HepG2 (cell line): ENCODE measurements around the gene HS3ST3B1. TPM values are rescaled to one million over a fixed set of nuclear protein-coding genes. Genes with fewer than 3 reads are reported as not detected.
A peak's percentile ranks its signal among the peaks of the same experiment; 100 is the strongest.

Source experiments
- ATAC-seq: fragments of 200-7000 bp; cut with Tn5 transposase; 3 replicates; pipeline ENCODE4 v1.9.1; 2020; ENCODE audit warnings: mild to moderate bottlenecking, moderate library complexity
- BruUV-seq: library from RNA; stranded (reverse); fragments of 400-500 nt; replicated peaks from 2 replicates; lab custom pipeline; 2021; lab: Mats Ljungman, UMichigan
- CTCF ChIA-PET: fragments of 300-600 bp; formaldehyde crosslinking; extraction: SDS; loops from one replicate; lab custom pipeline; 2021; ENCODE audit warnings: low total read pairs, inconsistent platforms, low intra/inter-chr PET ratio; lab: Yijun Ruan, JAX
- POLR2A ChIA-PET: fragments of 350-600 bp; sonication (Branson Sonifier 250); formaldehyde crosslinking; loops from one replicate; lab custom pipeline; 2020; ENCODE audit warnings: antibody characterized with exemption, inconsistent platforms; lab: Yijun Ruan, JAX
- DNase-seq: peaks from one replicate; pipeline ENCODE4 v3.0.0-alpha.2; 2015; ENCODE audit warnings: low spot score
- FAIRE-seq: peaks from 3 replicates; lab custom pipeline; 2011; peaks lifted over from hg19 to GRCh38; lab: Jason Lieb, UNC
- H2AFZ ChIP-seq: one replicate; pipeline ENCODE4 v1.6.1; 2011; ENCODE audit warnings: low read length, inconsistent platforms
- H3K27ac ChIP-seq: fragments of 300-600 bp; 3 replicates; pipeline ENCODE4 v1.8.0; 2011; ENCODE audit warnings: mixed run types, mild to moderate bottlenecking, mixed read lengths, low read length, inconsistent platforms; ENCODE audit not compliant: insufficient read depth; ENCODE audit errors: extremely low read length
- H3K27me3 ChIP-seq, 2 experiments: fragments of 200-600 bp in 1 of 2; 2 replicates in 1 of 2; 3 replicates in 1 of 2; pipeline versions ENCODE4 v1.6.0 to v1.8.0; 2011; ENCODE audit warnings: low read length in 2 of 2, mild to moderate bottlenecking in 2 of 2, moderate library complexity in 2 of 2, inconsistent platforms in 1 of 2; ENCODE audit not compliant: insufficient read depth in 2 of 2, control insufficient read depth in 1 of 2
- H3K36me3 ChIP-seq, 2 experiments: fragments of 200-600 bp in 1 of 2; replicated peaks in 1 of 2; 2 replicates in 1 of 2; 3 replicates in 1 of 2; pipeline versions ENCODE4 v1.5.1 to v1.8.0; 2011; ENCODE audit warnings: low read length in 2 of 2, inconsistent platforms in 1 of 2; ENCODE audit not compliant: insufficient read depth in 2 of 2, control insufficient read depth in 1 of 2
- H3K4me1 ChIP-seq: 2 replicates; pipeline ENCODE4 v1.5.1; 2012; ENCODE audit warnings: low read length, inconsistent platforms; ENCODE audit not compliant: insufficient read depth
- H3K4me2 ChIP-seq: 2 replicates; pipeline ENCODE4 v1.6.0; 2011; ENCODE audit warnings: low read depth, low read length, inconsistent platforms
- H3K4me3 ChIP-seq, 3 experiments: fragments of 200-600 bp in 1 of 3; sonication (generic), shearing (Covaris generic) in 1 of 3; replicated peaks in 1 of 3; 2 replicates each; pipeline ENCODE4 v1.5.1; 2011 to 2016; ENCODE audit warnings: low read length in 3 of 3, inconsistent platforms in 2 of 3, low read depth in 2 of 3, mild to moderate bottlenecking in 2 of 3, control low read depth in 1 of 3, mixed read lengths in 1 of 3; ENCODE audit not compliant: insufficient read depth in 1 of 3
- H3K79me2 ChIP-seq: one replicate; pipeline ENCODE4 v1.6.1; 2011; ENCODE audit warnings: low read length, inconsistent platforms; ENCODE audit not compliant: insufficient read depth
- H3K9ac ChIP-seq: 2 replicates; pipeline ENCODE4 v1.6.0; 2011; ENCODE audit warnings: mild to moderate bottlenecking, low read depth, low read length, inconsistent platforms; ENCODE audit not compliant: insufficient read depth
- H3K9me3 ChIP-seq: 2 replicates; pipeline ENCODE4 v1.5.1; 2012; ENCODE audit warnings: mild to moderate bottlenecking, low read length
- H4K20me1 ChIP-seq: 2 replicates; pipeline ENCODE4 v1.6.0; 2011; ENCODE audit warnings: inconsistent platforms, mild to moderate bottlenecking, low read length, moderate library complexity; ENCODE audit not compliant: insufficient read depth
- ADNP ChIP-seq: sonication (generic); formaldehyde crosslinking; IDR thresholded peaks from 2 replicates; pipeline ENCODE4 v1.4.0; 2020; ENCODE audit warnings: missing genetic modification reagents
- AHR ChIP-seq: IDR thresholded peaks from 2 replicates; pipeline ENCODE4 v1.6.1; 2018; ENCODE audit warnings: missing genetic modification reagents, missing compliant biosample characterization
- BRF2 ChIP-seq: sonication (generic); formaldehyde crosslinking; IDR thresholded peaks from 2 replicates; pipeline ENCODE4 v1.8.1; 2022; ENCODE audit warnings: mild to moderate bottlenecking, missing genetic modification reagents
- DDIT3 ChIP-seq: sonication (generic); formaldehyde crosslinking; IDR thresholded peaks from 2 replicates; pipeline ENCODE4 v1.4.0; 2020; ENCODE audit warnings: mild to moderate bottlenecking, missing genetic modification reagents
- GPN1 ChIP-seq: sonication (generic); formaldehyde crosslinking; IDR thresholded peaks from 2 replicates; pipeline ENCODE4 v1.5.1; 2020; ENCODE audit warnings: missing genetic modification reagents, borderline replicate concordance
- HBP1 ChIP-seq: IDR thresholded peaks from 2 replicates; pipeline ENCODE4 v1.6.1; 2016; ENCODE audit warnings: low read depth, control low read depth
- HIC2 ChIP-seq: sonication (generic); formaldehyde crosslinking; IDR thresholded peaks from 2 replicates; pipeline ENCODE4 v1.9.0; 2022; ENCODE audit warnings: low read depth, missing genetic modification reagents
- HOMEZ ChIP-seq: IDR thresholded peaks from 2 replicates; pipeline ENCODE4 v1.6.1; 2016; ENCODE audit warnings: low read depth
- MAFF ChIP-seq: IDR thresholded peaks from 2 replicates; pipeline ENCODE4 v1.6.1; 2011; ENCODE audit warnings: low read depth, low read length, improper control_type of control experiment
- MAFK ChIP-seq, 2 experiments: IDR thresholded peaks in 1 of 2; conservative IDR thresholded peaks in 1 of 2; 2 replicates each; pipeline ENCODE4 v1.6.1; 2011; ENCODE audit warnings: improper control_type of control experiment in 2 of 2, low read length in 2 of 2
- MLX ChIP-seq: IDR thresholded peaks from 2 replicates; pipeline ENCODE4 v1.6.1; 2016
- NRL ChIP-seq: sonication (generic); formaldehyde crosslinking; IDR thresholded peaks from 2 replicates; pipeline ENCODE4 v1.5.0; 2020; ENCODE audit warnings: missing genetic modification reagents, mild to moderate bottlenecking, moderate library complexity, borderline replicate concordance
- PREB ChIP-seq: sonication (generic); formaldehyde crosslinking; IDR thresholded peaks from 2 replicates; pipeline ENCODE4 v1.4.0; 2020; ENCODE audit warnings: missing genetic modification reagents
- U2AF1 ChIP-seq: fragments of 200-400 bp; formaldehyde crosslinking; optimal IDR thresholded peaks from 2 replicates; pipeline ENCODE3; 2017; ENCODE audit warnings: mild to moderate bottlenecking, low read depth, low read length
- ZNF577 ChIP-seq: sonication (generic); formaldehyde crosslinking; IDR thresholded peaks from 2 replicates; pipeline ENCODE4 v1.4.0; 2020; ENCODE audit warnings: mild to moderate bottlenecking, low read depth, missing genetic modification reagents, borderline replicate concordance
- whole genome bisulfite sequencing: methylation state at CpG from one replicate; pipeline ENCODE4 v1.1.6; 2017; ENCODE audit warnings: low lambda C conversion rate; 5-methylcytosine and 5-hydroxymethylcytosine counted together
- in situ Hi-C: cut with HindIII; loops from 2 replicates; pipeline ENCODE4 v1.10.0; 2017; ENCODE audit warnings: low pct_unique_long_range_greater_than_20kb; ENCODE audit not compliant: extremely low pct_ligation_motif_present
- intact Hi-C: fragments of 100-400 bp; cut with micrococcal nuclease; formaldehyde crosslinking; loops from one replicate; pipeline ENCODE4 v1.10.0; 2022; ENCODE audit not compliant: unreplicated experiment
- polyA plus RNA-seq, 8 experiments: library from polyadenylated mRNA; depleted of rRNA in 3 of 8; stranded (reverse) in 7 of 8; unstranded in 1 of 8; fragments of >200 nt; fragmentation: Illumina TruSeq in 4 of 8; extraction: Trizol in 4 of 8; gene quantifications; 2 replicates each; pipeline versions ENCODE4 v1.2.1 to v1.2.3, GENCODE V29; 2011 to 2016; ENCODE audit warnings: low read depth in 4 of 8, missing spikeins in 1 of 8, mixed read lengths in 1 of 8; ENCODE audit not compliant: insufficient read depth in 1 of 8
- total RNA-seq, 5 experiments: library from RNA; depleted of rRNA; stranded (reverse); fragments of >200 nt; fragmentation: Illumina TruSeq; extraction: Trizol; gene quantifications; 2 replicates each; pipeline ENCODE4 v1.2.3, GENCODE V29; 2016; ENCODE audit warnings: low read depth in 1 of 5

The HS3ST3B1 gene
- total and polyA plus RNA-seq, 2 of the 13 experiments (the other 11 are each of a cell fraction or from before 2014, with no cell fraction given), result 15.7 to 39.5 TPM

GRCh38 chr17:14281530-14281929 lies 19.4 kb upstream of the HS3ST3B1 start:
- no peaks in the 10 kb centered on the region for H4K20me1 ChIP-seq
- H3K27ac ChIP-seq, result no peak overlapping the region
- no peak overlapping the region for H3K4me3 ChIP-seq
- H3K27me3 ChIP-seq, result peaks cover 2 to 25% of the 10 kb centered on the region in 2 experiments; a peak in 3 of 5 replicates
- no peak overlapping the region for H3K4me2 ChIP-seq
- intact Hi-C loops, result no loop called here
- no peak overlapping the region for H2AFZ ChIP-seq
- H3K36me3 ChIP-seq, result no peaks in the 10 kb centered on the region
- ChIA-PET CTCF (no interaction called here), POLR2A (interaction anchor here (0.7 to 1.0 kb wide), 2 partner anchors 17 to 19 kb away, joined by 4 read pairs; partner anchors contain the start of gene HS3ST3B1)
- no peaks in the 10 kb centered on the region for H3K79me2 ChIP-seq
- no peak for FAIRE-seq
- no peak for DNase-seq
- H3K4me1 ChIP-seq, result peaks cover 24% of the 10 kb centered on the region
- no peak overlapping the region for H3K9ac ChIP-seq
- in situ Hi-C loops, result no loop called here
- no peak for ATAC-seq
- BruUV-seq, result no TSS peak
- WGBS, result 68% methylated on average over 3 of the region's 3 CpGs
- H3K9me3 ChIP-seq, result no peaks in the 10 kb centered on the region
- TF ChIP-seq NRL (CRISPR knock-in tag) (no peak), HIC2 (CRISPR knock-in tag) (no peak), MLX (CRISPR knock-in tag) (no peak), AHR (CRISPR knock-in tag) (no peak), MAFF (peak; percentile 52; the same call in 1 of the 2 replicates), DDIT3 (no peak), HBP1 (CRISPR knock-in tag) (no peak), ADNP (CRISPR knock-in tag) (no peak), HOMEZ (CRISPR knock-in tag) (no peak), ZNF577 (CRISPR knock-in tag) (no peak), MAFK (conservative IDR thresholded peaks at IDR 0.05 in 1 of 2, IDR thresholded peaks at IDR 0.05 in 1 of 2; ENCODE audit: low read length in 2 of 2) (peak; percentile 67 to 77), GPN1 (no peak), BRF2 (CRISPR knock-in tag) (no peak), U2AF1 (no peak), PREB (CRISPR knock-in tag) (no peak)
